ENCODE measurements around the gene SH2D1B. TPM values are rescaled to one million over a fixed set of nuclear protein-coding genes. Genes with fewer than 3 reads are reported as not detected.

The SH2D1B gene
- total and polyA plus RNA-seq, 10 of the 15 experiments (the other 5 are each of a cell fraction or from before 2014, with no cell fraction given), result 0.18 TPM; not detected in 9

DNA sequence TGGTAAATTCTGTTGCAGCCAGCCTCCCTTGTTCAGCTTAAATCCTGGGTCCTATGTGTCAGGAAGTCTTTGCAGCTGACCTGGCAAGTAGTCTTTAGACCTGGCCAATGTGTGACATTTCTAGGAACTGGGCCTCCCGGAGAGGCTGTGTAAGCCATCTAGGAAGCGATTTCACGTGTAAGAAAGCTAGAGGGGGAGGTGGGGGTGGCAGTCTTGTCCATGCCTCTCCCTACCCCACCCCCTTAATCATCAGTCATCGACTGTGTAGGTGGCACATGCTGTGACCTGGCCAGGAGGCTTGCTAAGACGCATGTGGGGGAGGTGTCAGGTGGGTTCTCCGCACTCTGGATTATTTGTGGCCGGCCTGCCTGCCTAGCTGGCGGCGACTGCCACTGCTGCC lies 22.0 kb downstream of the SH2D1B start:
- Histone ChIP-seq H3K4me1 (ENCODE audit: control insufficient read depth, insufficient read depth, low read length) (0 out of 2 replicates have a peak, but pooled peaks cover 4% of the 10 kb centered on the region), H2AFZ (ENCODE audit: control insufficient read depth, low read depth, low read length) (no peak overlapping the region), H4K20me1 (ENCODE audit: control insufficient read depth, insufficient read depth) (no peaks in the 10 kb centered on the region), H3K36me3 (ENCODE audit: control insufficient read depth in 2 of 2, insufficient read depth in 2 of 2, low read length in 1 of 2) (no peaks in the 10 kb centered on the region), H3K9ac (ENCODE audit: control insufficient read depth, insufficient read depth, low read length) (no peak overlapping the region), H3K27ac (ENCODE audit: control insufficient read depth, insufficient read depth) (no peak overlapping the region), H3K9me3 (replicated peaks; ENCODE audit: control insufficient read depth, insufficient read depth, low read length) (no peaks in the 10 kb centered on the region), H3K4me2 (ENCODE audit: control insufficient read depth, insufficient read depth) (no peak overlapping the region), H3K4me3 (no peak overlapping the region), H3K27me3 (replicated peaks in 1 of 2; ENCODE audit: control insufficient read depth in 2 of 2, insufficient read depth in 2 of 2, low read length in 1 of 2) (no peaks in the 10 kb centered on the region), H3K79me2 (ENCODE audit: control insufficient read depth, insufficient read depth, low read length) (no peaks in the 10 kb centered on the region)
- DNase-seq (ENCODE audit: low read depth, low spot score) (no peak), ATAC-seq (no peak; the same call in 2 of the 3 replicates), FAIRE-seq (no peak)
- TF ChIP-seq MYC (IDR thresholded peaks at IDR 0.05; ENCODE audit: insufficient read depth, insufficient read length, insufficient replicate concordance, low read length, severe bottlenecking), result no peak
- TF ChIP-seq, protein P1, sequence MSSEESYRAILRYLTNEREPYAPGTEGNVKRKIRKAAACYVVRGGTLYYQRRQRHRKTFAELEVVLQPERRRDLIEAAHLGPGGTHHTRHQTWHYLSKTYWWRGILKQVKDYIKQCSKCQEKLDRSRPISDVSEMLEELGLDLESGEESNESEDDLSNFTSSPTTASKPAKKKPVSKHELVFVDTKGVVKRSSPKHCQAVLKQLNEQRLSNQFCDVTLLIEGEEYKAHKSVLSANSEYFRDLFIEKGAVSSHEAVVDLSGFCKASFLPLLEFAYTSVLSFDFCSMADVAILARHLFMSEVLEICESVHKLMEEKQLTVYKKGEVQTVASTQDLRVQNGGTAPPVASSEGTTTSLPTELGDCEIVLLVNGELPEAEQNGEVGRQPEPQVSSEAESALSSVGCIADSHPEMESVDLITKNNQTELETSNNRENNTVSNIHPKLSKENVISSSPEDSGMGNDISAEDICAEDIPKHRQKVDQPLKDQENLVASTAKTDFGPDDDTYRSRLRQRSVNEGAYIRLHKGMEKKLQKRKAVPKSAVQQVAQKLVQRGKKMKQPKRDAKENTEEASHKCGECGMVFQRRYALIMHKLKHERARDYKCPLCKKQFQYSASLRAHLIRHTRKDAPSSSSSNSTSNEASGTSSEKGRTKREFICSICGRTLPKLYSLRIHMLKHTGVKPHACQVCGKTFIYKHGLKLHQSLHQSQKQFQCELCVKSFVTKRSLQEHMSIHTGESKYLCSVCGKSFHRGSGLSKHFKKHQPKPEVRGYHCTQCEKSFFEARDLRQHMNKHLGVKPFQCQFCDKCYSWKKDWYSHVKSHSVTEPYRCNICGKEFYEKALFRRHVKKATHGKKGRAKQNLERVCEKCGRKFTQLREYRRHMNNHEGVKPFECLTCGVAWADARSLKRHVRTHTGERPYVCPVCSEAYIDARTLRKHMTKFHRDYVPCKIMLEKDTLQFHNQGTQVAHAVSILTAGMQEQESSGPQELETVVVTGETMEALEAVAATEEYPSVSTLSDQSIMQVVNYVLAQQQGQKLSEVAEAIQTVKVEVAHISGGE (CRISPR knock-in tag; IDR thresholded peaks at IDR 0.05), result no peak
- intact Hi-C loops (cut with micrococcal nuclease; ENCODE audit: unreplicated experiment), result loop anchor here (5.0 kb wide), 1 partner anchor 113 kb away; no protein-coding TSS in a partner anchor
- SMC1A ChIA-PET (ENCODE audit: uncharacterized antibody, unreplicated experiment), result interaction anchor here (1.1 to 6.4 kb wide), 6 partner anchors 8 to 334 kb away, joined by 3 to 84 read pairs (median 7); no protein-coding TSS in a partner anchor
- in situ Hi-C loops (cut with MboI), result loop anchor here (5.0 kb wide), 1 partner anchor 333 kb away; no protein-coding TSS in a partner anchor
- 56% methylated on average over 8 of the region's 9 CpGs for WGBS (ENCODE audit: insufficient coverage, insufficient replicate concordance, low lambda C conversion rate, missing lambda C conversion rate)
- CTCF ChIA-PET, result interaction anchor here (1.0 to 6.9 kb wide), 10 partner anchors 10 to 867 kb away, joined by 3 to 126 read pairs (median 5); partner anchors contain the start of gene C1orf226
- POLR2A ChIA-PET, result interaction anchor here (0.9 kb wide), 1 partner anchor 56 kb away, joined by 3 read pairs; no protein-coding TSS in a partner anchor
- RAD21 ChIA-PET (ENCODE audit: unreplicated experiment), result interaction anchor here (1.6 to 6.4 kb wide), 4 partner anchors 30 to 353 kb away, joined by 5 to 83 read pairs (median 18); no protein-coding TSS in a partner anchor
- no TSS peak for BruUV-seq (replicated peaks)
